AG10803 (cell line): ENCODE results near the gene OCSTAMP.

Experiments
- DNase-seq: peaks from one replicate; pipeline ENCODE4 v3.0.0; 2010; ENCODE audit warnings: low read depth
- H3K4me3 ChIP-seq: 2 replicates; pipeline ENCODE4 v1.5.1; 2011; ENCODE audit warnings: mild to moderate bottlenecking, low read length, control low read depth
- TF ChIP-seq, protein P1 (sequence below): conservative IDR thresholded peaks from 2 replicates; pipeline ENCODE4 v1.5.1; 2011; ENCODE audit warnings: mild to moderate bottlenecking, low read length, control low read depth, inconsistent platforms

The OCSTAMP gene

DNA sequence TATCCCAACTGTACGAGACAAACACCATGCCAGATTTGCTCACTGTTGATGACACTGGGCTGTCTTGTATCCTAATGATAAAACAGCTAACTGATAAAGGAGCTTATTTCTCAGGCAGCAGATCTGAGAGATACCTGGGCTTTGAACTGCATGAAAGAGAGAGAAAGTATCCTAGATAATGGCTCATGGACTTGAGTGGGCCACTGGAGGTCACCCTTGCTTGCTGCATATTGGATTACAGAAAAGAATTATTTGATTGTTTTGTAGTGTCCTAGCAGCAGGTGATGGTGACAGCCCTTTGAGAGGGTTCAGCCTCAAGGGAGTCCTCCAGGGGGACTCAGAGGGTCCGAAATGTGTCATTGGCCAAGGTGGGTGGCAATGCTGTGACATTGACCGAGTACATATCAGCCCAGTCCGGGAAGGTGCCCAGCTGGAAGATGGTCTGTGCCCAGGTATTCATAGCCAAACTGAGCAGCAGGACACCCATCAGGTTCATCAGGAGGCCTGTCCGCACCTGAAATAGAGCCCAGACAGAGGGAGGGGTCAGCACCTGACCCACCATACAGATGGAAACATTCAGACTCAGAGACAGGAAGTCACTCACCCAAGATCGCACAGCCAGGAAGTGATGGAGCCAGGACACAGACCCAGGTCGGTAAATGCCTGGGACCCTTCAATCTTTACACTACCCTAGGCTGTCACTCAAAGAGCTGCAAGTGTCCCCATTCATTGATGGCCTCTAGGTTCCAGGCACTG lies 9.4 kb upstream of the OCSTAMP start:
- no peak overlapping the region for H3K4me3 ChIP-seq
- TF ChIP-seq, protein P1, sequence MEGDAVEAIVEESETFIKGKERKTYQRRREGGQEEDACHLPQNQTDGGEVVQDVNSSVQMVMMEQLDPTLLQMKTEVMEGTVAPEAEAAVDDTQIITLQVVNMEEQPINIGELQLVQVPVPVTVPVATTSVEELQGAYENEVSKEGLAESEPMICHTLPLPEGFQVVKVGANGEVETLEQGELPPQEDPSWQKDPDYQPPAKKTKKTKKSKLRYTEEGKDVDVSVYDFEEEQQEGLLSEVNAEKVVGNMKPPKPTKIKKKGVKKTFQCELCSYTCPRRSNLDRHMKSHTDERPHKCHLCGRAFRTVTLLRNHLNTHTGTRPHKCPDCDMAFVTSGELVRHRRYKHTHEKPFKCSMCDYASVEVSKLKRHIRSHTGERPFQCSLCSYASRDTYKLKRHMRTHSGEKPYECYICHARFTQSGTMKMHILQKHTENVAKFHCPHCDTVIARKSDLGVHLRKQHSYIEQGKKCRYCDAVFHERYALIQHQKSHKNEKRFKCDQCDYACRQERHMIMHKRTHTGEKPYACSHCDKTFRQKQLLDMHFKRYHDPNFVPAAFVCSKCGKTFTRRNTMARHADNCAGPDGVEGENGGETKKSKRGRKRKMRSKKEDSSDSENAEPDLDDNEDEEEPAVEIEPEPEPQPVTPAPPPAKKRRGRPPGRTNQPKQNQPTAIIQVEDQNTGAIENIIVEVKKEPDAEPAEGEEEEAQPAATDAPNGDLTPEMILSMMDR = no peak
- no peak for DNase-seq

DNA sequence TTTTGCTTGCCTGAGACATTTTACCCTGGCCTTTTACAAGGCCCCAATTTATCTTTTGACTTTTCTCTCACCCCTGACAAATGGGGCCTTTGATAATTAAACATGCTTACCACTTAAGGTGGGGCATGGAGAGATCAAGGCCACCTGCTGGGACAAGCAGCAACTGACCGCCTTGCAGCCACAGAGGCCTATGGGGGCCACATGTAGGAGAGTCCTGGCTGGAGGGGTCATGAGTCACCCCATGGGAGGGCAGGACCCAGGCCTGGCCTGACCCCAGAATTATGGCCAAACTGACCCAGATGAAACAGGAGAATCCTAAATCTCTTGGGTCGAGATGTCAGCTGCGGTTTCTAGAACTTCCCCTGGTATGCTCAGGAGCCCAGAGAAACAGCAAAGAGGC lies 8.5 kb upstream of the OCSTAMP start:
- TF ChIP-seq, protein P1 = no peak
- no peak overlapping the region for H3K4me3 ChIP-seq
- DNase-seq = no peak

DNA sequence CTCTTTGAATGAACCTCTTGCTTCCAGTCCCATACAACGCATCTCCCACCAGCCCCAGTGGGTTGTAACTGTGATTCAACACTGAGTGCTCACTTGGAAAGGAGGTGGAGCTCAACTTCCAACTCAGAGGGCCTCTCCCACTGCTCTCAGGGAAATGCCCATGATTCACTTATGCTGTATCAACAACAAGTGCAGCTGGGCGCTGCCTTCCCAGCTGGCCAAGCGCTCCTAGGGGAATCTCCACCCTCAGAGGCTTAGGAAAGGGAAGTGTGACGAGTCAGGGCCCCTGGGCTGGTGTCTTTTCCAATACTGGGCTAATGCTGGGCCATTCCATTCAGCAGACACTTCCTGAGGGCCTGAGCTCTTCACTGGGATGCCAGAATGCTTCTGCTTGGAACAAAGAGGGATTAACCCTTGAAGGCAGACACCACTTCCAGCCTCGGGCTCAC lies 8.1 kb upstream of the OCSTAMP start:
- no peak overlapping the region for H3K4me3 ChIP-seq
- TF ChIP-seq, protein P1 = no peak
- peak; percentile 70 for DNase-seq

DNA sequence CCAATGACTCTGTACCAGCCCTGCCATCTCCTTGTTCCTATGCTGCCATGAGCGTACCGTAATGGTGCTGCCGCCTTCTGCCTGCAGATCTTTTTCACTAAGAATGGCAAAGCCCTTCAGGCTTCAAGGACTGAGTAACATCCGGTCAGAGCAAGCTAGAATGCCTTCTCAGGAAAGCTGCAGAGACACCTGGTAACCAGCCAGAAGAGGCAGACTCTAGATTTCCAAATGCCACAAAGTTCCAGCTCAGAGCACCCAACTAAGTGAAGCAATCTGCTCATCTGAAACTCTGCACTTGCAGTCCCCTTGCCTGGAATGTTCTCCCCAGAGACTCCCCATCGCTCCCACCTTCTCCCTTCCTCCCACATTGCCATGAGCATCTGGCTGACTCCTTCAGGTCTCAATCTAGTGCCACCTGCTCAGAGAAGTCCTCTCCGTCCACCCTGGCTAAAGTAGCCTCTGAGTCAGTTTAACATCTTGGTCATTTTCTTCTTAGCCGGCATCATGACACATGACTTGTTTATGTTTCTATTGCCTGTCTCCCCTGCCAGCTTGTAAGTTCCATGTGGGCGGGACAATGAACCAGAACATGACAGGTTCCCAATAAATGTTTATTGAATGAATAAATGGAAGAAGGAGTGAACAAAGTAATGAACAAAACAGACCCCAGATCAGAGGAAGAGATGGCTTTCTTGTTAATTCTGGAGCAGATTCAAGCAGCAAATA lies 6.9 kb upstream of the OCSTAMP start:
- H3K4me3 ChIP-seq = no peak overlapping the region
- DNase-seq = peak; percentile 74
- TF ChIP-seq, protein P1 = no peak

DNA sequence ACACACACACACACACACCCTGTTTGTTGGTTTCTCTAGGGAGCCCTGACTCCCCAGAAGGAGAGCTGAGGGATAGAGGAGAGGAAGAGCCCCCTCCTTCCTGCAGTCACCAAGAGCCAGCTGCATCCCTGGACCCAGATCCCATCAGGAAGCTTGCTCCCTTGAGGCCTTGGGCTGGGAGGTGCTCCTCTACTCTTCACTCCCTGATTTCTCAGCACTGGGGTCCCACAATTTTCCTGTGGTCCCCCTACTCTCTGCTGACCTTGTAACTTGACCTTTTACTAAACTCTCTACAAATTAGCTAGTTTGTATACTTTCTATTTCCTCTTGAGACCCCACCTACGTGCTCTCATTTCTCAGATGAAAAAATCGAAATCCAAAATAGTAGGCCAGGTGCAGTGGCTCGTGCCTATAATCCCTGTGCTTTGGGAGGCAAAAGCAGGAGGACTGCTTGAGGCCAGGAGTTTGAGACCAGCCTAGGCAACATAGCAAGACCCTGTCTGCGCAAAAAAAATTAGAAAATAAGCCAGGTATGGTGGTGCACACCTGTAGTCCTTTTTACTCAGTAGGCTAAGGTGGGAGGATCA lies 5.0 kb upstream of the OCSTAMP start:
- no peak for DNase-seq
- H3K4me3 ChIP-seq = no peak overlapping the region
- TF ChIP-seq, protein P1 = no peak

DNA sequence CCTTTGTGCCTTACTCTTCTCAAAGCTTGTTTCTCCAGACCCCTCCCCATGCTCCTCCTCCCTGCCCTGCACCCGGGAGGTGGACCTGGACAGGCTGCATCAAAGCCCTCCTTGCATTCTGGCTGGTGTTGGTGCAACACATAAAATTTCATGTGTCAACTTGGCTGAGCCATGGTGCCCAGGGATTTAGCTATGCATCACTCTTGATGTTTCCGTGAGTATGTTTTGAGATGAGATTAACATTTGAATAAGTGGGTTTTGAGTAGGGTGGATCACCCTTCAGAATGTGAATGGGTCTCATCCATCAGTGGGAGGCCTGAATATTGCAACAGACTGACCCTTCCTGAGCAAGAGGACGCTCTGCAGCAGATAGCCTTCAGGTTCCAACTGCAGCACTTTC lies 4.4 kb upstream of the OCSTAMP start:
- TF ChIP-seq, protein P1 = no peak
- H3K4me3 ChIP-seq = no peak overlapping the region
- DNase-seq = no peak
